Measurements from ENCODE around the gene MAN1A1. TPM values are rescaled to one million over a fixed set of nuclear protein-coding genes. Genes with fewer than 3 reads are reported as not detected.

Gene MAN1A1
- total and polyA plus RNA-seq, 2 experiments from 2014 or later: 2.0 to 8.7 TPM

DNA sequence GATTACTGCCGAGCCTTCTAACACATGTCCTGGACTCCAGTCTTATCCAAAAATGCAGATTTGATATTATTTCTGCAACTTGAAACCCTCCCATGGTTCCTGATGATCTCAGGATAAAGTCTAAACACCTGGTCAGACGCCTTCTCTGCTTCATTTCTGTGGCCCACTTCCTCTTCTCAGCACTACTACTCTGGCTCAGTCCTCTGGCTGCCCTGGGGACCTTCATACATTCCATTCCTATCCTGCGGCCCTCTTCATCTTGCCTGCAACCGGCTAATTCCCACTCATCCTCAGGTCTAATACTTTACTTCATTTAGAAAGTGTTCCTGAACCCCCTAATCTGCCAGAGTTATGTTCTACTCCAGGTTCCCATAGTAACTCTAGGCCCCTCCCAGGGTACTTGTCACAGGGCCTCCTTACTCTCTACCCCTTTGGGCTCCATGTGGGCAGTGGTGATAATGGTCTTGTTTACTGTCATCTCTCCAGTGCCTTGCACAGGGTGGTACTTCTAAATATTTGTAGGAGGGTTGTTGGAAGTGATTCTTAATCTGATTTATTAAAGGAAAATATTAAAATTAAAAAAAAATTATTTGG, 18.9 kb downstream of the MAN1A1 start:
- no peaks in the 10 kb centered on the region for H3K27me3 Mint-ChIP-seq (ENCODE audit: insufficient read depth, low read depth, poor library complexity)
- Histone ChIP-seq H3K36me3 (ENCODE audit: insufficient read depth) (no peaks in the 10 kb centered on the region), H3F3A (replicated peaks; ENCODE audit: low read depth) (no peaks in the 10 kb centered on the region), H3K4me2 (no peak overlapping the region), H3K4me1 (ENCODE audit: insufficient read depth) (peaks cover 5% of the 10 kb centered on the region; the same call in 1 of the 2 replicates), H4K20me1 (replicated peaks; ENCODE audit: insufficient read depth) (no peaks in the 10 kb centered on the region), H2AFZ (no peak overlapping the region), H3K27me3 (ENCODE audit: insufficient read depth) (no peaks in the 10 kb centered on the region), H3K4me3 (no peak overlapping the region), H3K9me2 (ENCODE audit: insufficient read depth) (no peaks in the 10 kb centered on the region), H3K79me2 (replicated peaks; ENCODE audit: insufficient read depth) (no peaks in the 10 kb centered on the region), H3K27ac (ENCODE audit: low read depth) (no peak overlapping the region)
- ATAC-seq (no peak), DNase-seq (ENCODE audit: low spot score) (no peak)
- no peak for TF ChIP-seq ZNF114 (CRISPR knock-in tag; IDR thresholded peaks at IDR 0.05)
- TF ChIP-seq REST (IDR thresholded peaks at IDR 0.05; ENCODE audit: unreplicated experiment): no peak
- TF ChIP-seq EZH2 (IDR thresholded peaks at IDR 0.05; ENCODE audit: low read depth, unreplicated experiment): no peak
- no peak for TF ChIP-seq ZNF331 (CRISPR knock-in tag; IDR thresholded peaks at IDR 0.05; ENCODE audit: low read depth)
- no peak for TF ChIP-seq EZH2phosphoT487 (IDR thresholded peaks at IDR 0.05; ENCODE audit: unreplicated experiment)
- TF ChIP-seq, protein P1, sequence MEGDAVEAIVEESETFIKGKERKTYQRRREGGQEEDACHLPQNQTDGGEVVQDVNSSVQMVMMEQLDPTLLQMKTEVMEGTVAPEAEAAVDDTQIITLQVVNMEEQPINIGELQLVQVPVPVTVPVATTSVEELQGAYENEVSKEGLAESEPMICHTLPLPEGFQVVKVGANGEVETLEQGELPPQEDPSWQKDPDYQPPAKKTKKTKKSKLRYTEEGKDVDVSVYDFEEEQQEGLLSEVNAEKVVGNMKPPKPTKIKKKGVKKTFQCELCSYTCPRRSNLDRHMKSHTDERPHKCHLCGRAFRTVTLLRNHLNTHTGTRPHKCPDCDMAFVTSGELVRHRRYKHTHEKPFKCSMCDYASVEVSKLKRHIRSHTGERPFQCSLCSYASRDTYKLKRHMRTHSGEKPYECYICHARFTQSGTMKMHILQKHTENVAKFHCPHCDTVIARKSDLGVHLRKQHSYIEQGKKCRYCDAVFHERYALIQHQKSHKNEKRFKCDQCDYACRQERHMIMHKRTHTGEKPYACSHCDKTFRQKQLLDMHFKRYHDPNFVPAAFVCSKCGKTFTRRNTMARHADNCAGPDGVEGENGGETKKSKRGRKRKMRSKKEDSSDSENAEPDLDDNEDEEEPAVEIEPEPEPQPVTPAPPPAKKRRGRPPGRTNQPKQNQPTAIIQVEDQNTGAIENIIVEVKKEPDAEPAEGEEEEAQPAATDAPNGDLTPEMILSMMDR (conservative IDR thresholded peaks at IDR 0.05; ENCODE audit: low read depth in 2 of 2): no peak
- no peaks in the 10 kb centered on the region for H3K36me3 Mint-ChIP-seq (ENCODE audit: low read depth)
- no peaks in the 10 kb centered on the region for H3K9me3 Mint-ChIP-seq
- no peak overlapping the region for H3K4me3 Mint-ChIP-seq
- H3K4me1 Mint-ChIP-seq: peaks cover 7% of the 10 kb centered on the region
- no peak overlapping the region; the same call in 1 of the 2 replicates for H3K27ac Mint-ChIP-seq

DNA sequence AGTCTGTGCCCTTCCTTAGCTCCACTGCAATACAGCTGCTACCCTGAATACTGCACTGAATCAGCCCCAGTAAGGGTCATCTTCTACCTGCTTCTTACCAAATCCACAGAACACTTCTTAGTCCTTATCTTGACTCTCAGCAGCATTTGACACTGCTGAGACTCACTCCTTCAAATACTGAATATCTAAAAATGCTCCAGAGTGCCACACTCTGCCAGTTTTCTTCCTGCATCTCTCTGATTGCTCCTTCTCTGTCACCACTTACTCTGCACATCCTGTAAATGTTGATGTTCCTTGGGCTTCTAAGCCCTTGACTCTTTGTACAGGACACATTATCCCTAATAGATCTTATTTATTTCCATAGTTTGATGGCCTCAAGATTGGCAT, 19.8 kb downstream of the MAN1A1 start:
- no peak overlapping the region for H3K4me3 Mint-ChIP-seq
- no peak for TF ChIP-seq CREB1 (CRISPR knock-in tag; IDR thresholded peaks at IDR 0.05; ENCODE audit: low read depth)
- no peak for TF ChIP-seq ZNF331 (CRISPR knock-in tag; IDR thresholded peaks at IDR 0.05; ENCODE audit: low read depth)
- no peak for TF ChIP-seq STAT1 (IDR thresholded peaks at IDR 0.05; ENCODE audit: unreplicated experiment)
- TF ChIP-seq, protein P2, sequence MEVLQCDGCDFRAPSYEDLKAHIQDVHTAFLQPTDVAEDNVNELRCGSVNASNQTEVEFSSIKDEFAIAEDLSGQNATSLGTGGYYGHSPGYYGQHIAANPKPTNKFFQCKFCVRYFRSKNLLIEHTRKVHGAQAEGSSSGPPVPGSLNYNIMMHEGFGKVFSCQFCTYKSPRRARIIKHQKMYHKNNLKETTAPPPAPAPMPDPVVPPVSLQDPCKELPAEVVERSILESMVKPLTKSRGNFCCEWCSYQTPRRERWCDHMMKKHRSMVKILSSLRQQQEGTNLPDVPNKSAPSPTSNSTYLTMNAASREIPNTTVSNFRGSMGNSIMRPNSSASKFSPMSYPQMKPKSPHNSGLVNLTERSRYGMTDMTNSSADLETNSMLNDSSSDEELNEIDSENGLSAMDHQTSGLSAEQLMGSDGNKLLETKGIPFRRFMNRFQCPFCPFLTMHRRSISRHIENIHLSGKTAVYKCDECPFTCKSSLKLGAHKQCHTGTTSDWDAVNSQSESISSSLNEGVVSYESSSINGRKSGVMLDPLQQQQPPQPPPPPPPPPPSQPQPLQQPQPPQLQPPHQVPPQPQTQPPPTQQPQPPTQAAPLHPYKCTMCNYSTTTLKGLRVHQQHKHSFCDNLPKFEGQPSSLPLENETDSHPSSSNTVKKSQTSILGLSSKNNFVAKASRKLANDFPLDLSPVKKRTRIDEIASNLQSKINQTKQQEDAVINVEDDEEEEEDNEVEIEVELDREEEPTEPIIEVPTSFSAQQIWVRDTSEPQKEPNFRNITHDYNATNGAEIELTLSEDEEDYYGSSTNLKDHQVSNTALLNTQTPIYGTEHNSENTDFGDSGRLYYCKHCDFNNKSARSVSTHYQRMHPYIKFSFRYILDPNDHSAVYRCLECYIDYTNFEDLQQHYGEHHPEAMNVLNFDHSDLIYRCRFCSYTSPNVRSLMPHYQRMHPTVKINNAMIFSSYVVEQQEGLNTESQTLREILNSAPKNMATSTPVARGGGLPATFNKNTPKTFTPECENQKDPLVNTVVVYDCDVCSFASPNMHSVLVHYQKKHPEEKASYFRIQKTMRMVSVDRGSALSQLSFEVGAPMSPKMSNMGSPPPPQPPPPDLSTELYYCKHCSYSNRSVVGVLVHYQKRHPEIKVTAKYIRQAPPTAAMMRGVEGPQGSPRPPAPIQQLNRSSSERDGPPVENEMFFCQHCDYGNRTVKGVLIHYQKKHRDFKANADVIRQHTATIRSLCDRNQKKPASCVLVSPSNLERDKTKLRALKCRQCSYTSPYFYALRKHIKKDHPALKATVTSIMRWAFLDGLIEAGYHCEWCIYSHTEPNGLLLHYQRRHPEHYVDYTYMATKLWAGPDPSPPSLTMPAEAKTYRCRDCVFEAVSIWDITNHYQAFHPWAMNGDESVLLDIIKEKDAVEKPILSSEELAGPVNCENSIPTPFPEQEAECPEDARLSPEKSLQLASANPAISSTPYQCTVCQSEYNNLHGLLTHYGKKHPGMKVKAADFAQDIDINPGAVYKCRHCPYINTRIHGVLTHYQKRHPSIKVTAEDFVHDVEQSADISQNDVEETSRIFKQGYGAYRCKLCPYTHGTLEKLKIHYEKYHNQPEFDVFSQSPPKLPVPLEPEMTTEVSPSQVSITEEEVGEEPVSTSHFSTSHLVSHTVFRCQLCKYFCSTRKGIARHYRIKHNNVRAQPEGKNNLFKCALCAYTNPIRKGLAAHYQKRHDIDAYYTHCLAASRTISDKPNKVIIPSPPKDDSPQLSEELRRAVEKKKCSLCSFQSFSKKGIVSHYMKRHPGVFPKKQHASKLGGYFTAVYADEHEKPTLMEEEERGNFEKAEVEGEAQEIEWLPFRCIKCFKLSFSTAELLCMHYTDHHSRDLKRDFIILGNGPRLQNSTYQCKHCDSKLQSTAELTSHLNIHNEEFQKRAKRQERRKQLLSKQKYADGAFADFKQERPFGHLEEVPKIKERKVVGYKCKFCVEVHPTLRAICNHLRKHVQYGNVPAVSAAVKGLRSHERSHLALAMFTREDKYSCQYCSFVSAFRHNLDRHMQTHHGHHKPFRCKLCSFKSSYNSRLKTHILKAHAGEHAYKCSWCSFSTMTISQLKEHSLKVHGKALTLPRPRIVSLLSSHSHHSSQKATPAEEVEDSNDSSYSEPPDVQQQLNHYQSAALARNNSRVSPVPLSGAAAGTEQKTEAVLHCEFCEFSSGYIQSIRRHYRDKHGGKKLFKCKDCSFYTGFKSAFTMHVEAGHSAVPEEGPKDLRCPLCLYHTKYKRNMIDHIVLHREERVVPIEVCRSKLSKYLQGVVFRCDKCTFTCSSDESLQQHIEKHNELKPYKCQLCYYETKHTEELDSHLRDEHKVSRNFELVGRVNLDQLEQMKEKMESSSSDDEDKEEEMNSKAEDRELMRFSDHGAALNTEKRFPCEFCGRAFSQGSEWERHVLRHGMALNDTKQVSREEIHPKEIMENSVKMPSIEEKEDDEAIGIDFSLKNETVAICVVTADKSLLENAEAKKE (CRISPR knock-in tag; IDR thresholded peaks at IDR 0.05): no peak

More for the DNA sequence above, 19.8 kb downstream of the MAN1A1 start:
- no peaks in the 10 kb centered on the region for H3K9me2 ChIP-seq (ENCODE audit: insufficient read depth)
- ATAC-seq (no peak), DNase-seq (ENCODE audit: low spot score) (no peak)
- Mint-ChIP-seq H3K9me3 (no peaks in the 10 kb centered on the region), H3K36me3 (ENCODE audit: low read depth) (no peaks in the 10 kb centered on the region), H3K27ac (peak overlapping the region; percentile 1; the same call in 1 of the 2 replicates), H3K27me3 (ENCODE audit: insufficient read depth, low read depth, poor library complexity) (no peaks in the 10 kb centered on the region), H3K4me1 (peaks cover 7% of the 10 kb centered on the region)
- H3K4me1 ChIP-seq (ENCODE audit: insufficient read depth): peaks cover 5% of the 10 kb centered on the region; the same call in 1 of the 2 replicates
- no peaks in the 10 kb centered on the region for H3K27me3 ChIP-seq (ENCODE audit: insufficient read depth)
- no peaks in the 10 kb centered on the region for H4K20me1 ChIP-seq (replicated peaks; ENCODE audit: insufficient read depth)
- no peaks in the 10 kb centered on the region for H3K36me3 ChIP-seq (ENCODE audit: insufficient read depth)
- no peak overlapping the region for H3K27ac ChIP-seq (ENCODE audit: low read depth)
- no peak overlapping the region for H3K4me2 ChIP-seq
- no peak overlapping the region for H2AFZ ChIP-seq
- H3K79me2 ChIP-seq (replicated peaks; ENCODE audit: insufficient read depth): no peaks in the 10 kb centered on the region
- no peaks in the 10 kb centered on the region for H3F3A ChIP-seq (replicated peaks; ENCODE audit: low read depth)
- H3K4me3 ChIP-seq: no peak overlapping the region
